ENCODE data around the gene AFAP1L2.

GRCh38 chr10:114276671-114277070 is 127.6 kb downstream of the AFAP1L2 start:
- TF ChIP-seq CTCF (IDR thresholded peaks at IDR 0.05; ENCODE audit: insufficient read depth, low read length, poor library complexity, severe bottlenecking) (no peak), EZH2phosphoT487 (conservative IDR thresholded peaks at IDR 0.05; ENCODE audit: low read length) (no peak)

Data from SU-DHL-6 (cell line).